ENCODE data around the gene SLC6A18.

DNA sequence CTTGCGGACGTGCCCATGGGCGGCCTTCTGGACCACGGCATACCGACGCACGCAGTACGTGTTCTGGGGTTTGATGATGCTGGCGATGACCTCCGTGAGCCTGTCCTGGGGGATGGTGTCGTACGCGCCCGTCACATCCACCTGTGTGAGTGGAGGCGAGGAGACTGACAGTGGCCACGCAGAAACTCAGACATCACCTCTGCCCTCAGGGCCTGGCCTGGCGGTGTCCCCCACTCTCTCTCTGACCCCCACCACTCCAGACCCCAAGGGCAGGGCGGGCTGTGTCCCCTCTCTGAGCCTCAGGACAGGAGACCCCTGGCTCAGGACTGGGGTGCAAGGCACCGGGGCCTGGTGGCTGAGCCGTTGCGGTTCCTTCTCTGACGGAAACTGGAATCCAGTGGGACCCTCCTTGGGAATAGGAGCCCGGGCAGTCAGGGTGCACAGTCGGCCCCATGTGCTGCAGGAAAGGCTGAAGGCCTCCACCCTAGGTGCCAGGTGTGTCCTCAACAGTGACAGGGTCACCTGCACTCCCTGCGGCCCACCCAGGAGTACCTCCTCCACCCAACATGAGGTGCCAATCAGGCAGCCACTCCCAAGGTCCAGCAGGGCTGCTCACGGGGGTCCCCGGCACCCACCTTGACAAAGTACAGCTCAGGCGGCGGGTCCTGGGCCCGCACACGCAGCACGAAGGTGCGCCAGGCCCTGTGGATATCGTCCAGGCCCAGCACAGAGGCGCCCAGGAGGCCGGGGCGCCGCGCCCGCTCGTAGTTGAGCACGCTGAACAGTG is 53.7 kb downstream of the SLC6A18 start:
- no peak for TF ChIP-seq NR2F6 (CRISPR knock-in tag; IDR thresholded peaks at IDR 0.05)
- no peak for TF ChIP-seq EZH2 (IDR thresholded peaks at IDR 0.05; ENCODE audit: borderline replicate concordance, low read depth, low read length)
- TF ChIP-seq ELF4 (CRISPR knock-in tag; IDR thresholded peaks at IDR 0.05), result no peak
- TF ChIP-seq, protein P1, sequence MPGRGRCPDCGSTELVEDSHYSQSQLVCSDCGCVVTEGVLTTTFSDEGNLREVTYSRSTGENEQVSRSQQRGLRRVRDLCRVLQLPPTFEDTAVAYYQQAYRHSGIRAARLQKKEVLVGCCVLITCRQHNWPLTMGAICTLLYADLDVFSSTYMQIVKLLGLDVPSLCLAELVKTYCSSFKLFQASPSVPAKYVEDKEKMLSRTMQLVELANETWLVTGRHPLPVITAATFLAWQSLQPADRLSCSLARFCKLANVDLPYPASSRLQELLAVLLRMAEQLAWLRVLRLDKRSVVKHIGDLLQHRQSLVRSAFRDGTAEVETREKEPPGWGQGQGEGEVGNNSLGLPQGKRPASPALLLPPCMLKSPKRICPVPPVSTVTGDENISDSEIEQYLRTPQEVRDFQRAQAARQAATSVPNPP (IDR thresholded peaks at IDR 0.05; ENCODE audit: borderline replicate concordance, insufficient read depth, insufficient read length), result no peak
- TF ChIP-seq ESRRA (IDR thresholded peaks at IDR 0.05; ENCODE audit: borderline replicate concordance, low read depth), result no peak
- no peak for TF ChIP-seq EP300 (IDR thresholded peaks at IDR 0.05; ENCODE audit: low read length)
- no peak for TF ChIP-seq ZKSCAN1 (IDR thresholded peaks at IDR 0.05; ENCODE audit: low read depth, low read length)
- TF ChIP-seq FOXK1 (CRISPR knock-in tag; IDR thresholded peaks at IDR 0.05; ENCODE audit: borderline replicate concordance), result no peak
- no peak for TF ChIP-seq JUN (IDR thresholded peaks at IDR 0.05; ENCODE audit: borderline replicate concordance, low read depth, low read length)
- no peak for TF ChIP-seq JUN (CRISPR knock-in tag; IDR thresholded peaks at IDR 0.05; ENCODE audit: borderline replicate concordance)
- no peak for TF ChIP-seq TEAD4 (IDR thresholded peaks at IDR 0.05; ENCODE audit: low read length)
- no peak for TF ChIP-seq TEAD4 (CRISPR knock-in tag; IDR thresholded peaks at IDR 0.05; ENCODE audit: borderline replicate concordance)
- TF ChIP-seq, protein P2, sequence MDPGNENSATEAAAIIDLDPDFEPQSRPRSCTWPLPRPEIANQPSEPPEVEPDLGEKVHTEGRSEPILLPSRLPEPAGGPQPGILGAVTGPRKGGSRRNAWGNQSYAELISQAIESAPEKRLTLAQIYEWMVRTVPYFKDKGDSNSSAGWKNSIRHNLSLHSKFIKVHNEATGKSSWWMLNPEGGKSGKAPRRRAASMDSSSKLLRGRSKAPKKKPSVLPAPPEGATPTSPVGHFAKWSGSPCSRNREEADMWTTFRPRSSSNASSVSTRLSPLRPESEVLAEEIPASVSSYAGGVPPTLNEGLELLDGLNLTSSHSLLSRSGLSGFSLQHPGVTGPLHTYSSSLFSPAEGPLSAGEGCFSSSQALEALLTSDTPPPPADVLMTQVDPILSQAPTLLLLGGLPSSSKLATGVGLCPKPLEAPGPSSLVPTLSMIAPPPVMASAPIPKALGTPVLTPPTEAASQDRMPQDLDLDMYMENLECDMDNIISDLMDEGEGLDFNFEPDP (CRISPR knock-in tag; IDR thresholded peaks at IDR 0.05), result no peak
- no peak for TF ChIP-seq STAT5B (CRISPR knock-in tag; IDR thresholded peaks at IDR 0.05)
- no peak for TF ChIP-seq HCFC1 (IDR thresholded peaks at IDR 0.05; ENCODE audit: low read depth, low read length)
- TF ChIP-seq, protein P3, sequence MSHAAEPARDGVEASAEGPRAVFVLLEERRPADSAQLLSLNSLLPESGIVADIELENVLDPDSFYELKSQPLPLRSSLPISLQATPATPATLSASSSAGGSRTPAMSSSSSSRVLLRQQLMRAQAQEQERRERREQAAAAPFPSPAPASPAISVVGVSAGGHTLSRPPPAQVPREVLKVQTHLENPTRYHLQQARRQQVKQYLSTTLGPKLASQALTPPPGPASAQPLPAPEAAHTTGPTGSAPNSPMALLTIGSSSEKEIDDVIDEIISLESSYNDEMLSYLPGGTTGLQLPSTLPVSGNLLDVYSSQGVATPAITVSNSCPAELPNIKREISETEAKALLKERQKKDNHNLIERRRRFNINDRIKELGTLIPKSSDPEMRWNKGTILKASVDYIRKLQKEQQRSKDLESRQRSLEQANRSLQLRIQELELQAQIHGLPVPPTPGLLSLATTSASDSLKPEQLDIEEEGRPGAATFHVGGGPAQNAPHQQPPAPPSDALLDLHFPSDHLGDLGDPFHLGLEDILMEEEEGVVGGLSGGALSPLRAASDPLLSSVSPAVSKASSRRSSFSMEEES (CRISPR knock-in tag; IDR thresholded peaks at IDR 0.05), result no peak

Measured in K562 (cell line).